Endothelial cell of umbilical vein (primary cell): ENCODE data around the gene LILRB3. TPM values are rescaled to one million over a fixed set of nuclear protein-coding genes. Genes with fewer than 3 reads are reported as not detected.

Experiments used
- BruUV-seq: library from RNA; stranded (reverse); fragments of 400-500 nt; replicated peaks from 2 replicates; lab custom pipeline; 2021; lab: Mats Ljungman, UMichigan
- CTCF ChIA-PET: fragments of 300-600, 350-600 bp; sonication (Branson Sonifier 250); formaldehyde crosslinking; loops from one replicate; lab custom pipeline; 2021; ENCODE audit warnings: antibody characterized with exemption, inconsistent platforms; lab: Charles Lee
- POLR2A ChIA-PET: fragments of 300-600, 350-600 bp; sonication (Branson Sonifier 250); formaldehyde crosslinking; loops from one replicate; lab custom pipeline; 2021; ENCODE audit warnings: antibody characterized with exemption, inconsistent platforms; lab: Charles Lee
- DNase-seq: peaks from one replicate; pipeline ENCODE4 v3.0.0-alpha.2; 2011; ENCODE audit warnings: low read depth, low spot score
- FAIRE-seq: peaks from 2 replicates; lab custom pipeline; 2011; peaks lifted over from hg19 to GRCh38; lab: Jason Lieb, UNC
- H2AFZ ChIP-seq: 2 replicates; pipeline ENCODE4 v1.6.0; 2012; ENCODE audit warnings: low read depth, low read length, control low read depth, inconsistent platforms
- H3K27ac ChIP-seq: 2 replicates; pipeline ENCODE4 v1.5.1; 2011; ENCODE audit warnings: low read depth, mild to moderate bottlenecking, control low read depth, low read length, moderate library complexity; ENCODE audit not compliant: insufficient read depth
- H3K27me3 ChIP-seq, 2 experiments: 2 replicates each; pipeline versions ENCODE4 v1.6.0 to v1.6.1; 2011; ENCODE audit warnings: low read length in 2 of 2, mixed read lengths in 1 of 2; ENCODE audit not compliant: control insufficient read depth in 2 of 2, insufficient read depth in 2 of 2
- H3K36me3 ChIP-seq, 2 experiments: 2 replicates in 1 of 2; 3 replicates in 1 of 2; pipeline ENCODE4 v1.5.1; 2011; ENCODE audit warnings: low read length in 2 of 2, mild to moderate bottlenecking in 1 of 2, moderate library complexity in 1 of 2; ENCODE audit not compliant: control insufficient read depth in 2 of 2, insufficient read depth in 2 of 2; ENCODE audit errors: extremely low read depth in 1 of 2
- H3K4me1 ChIP-seq: 3 replicates; pipeline ENCODE4 v1.5.1; 2011; ENCODE audit warnings: mild to moderate bottlenecking, low read length; ENCODE audit not compliant: control insufficient read depth, insufficient read depth; ENCODE audit errors: extremely low read depth
- H3K4me2 ChIP-seq: 2 replicates; pipeline ENCODE4 v1.6.1; 2011; ENCODE audit warnings: low read length, control low read depth, mixed read lengths; ENCODE audit not compliant: insufficient read depth
- H3K4me3 ChIP-seq, 3 experiments: fragments of 200-600 bp in 1 of 3; sonication (generic), shearing (Covaris generic) in 1 of 3; replicated peaks in 1 of 3; 2 replicates each; pipeline ENCODE4 v1.5.1; 2011 to 2016; ENCODE audit warnings: control low read depth in 3 of 3, low read length in 3 of 3, mild to moderate bottlenecking in 2 of 3, inconsistent platforms in 1 of 3, low read depth in 1 of 3, moderate library complexity in 1 of 3; ENCODE audit not compliant: insufficient read depth in 1 of 3
- H3K79me2 ChIP-seq: 2 replicates; pipeline ENCODE4 v1.6.0; 2012; ENCODE audit warnings: low read length, inconsistent platforms; ENCODE audit not compliant: control insufficient read depth, insufficient read depth
- H3K9ac ChIP-seq: replicated peaks from 2 replicates; pipeline ENCODE3; 2011; ENCODE audit warnings: low read length, control low read depth; ENCODE audit not compliant: insufficient read depth; ENCODE audit errors: extremely low read depth
- H3K9me1 ChIP-seq: replicated peaks from 3 replicates; pipeline ENCODE4 v1.6.0; 2011; ENCODE audit warnings: mild to moderate bottlenecking, low read length; ENCODE audit not compliant: control insufficient read depth, insufficient read depth; ENCODE audit errors: extremely low read depth
- H3K9me3 ChIP-seq: replicated peaks from 2 replicates; pipeline ENCODE4 v1.5.1; 2012; ENCODE audit warnings: low read length, inconsistent platforms; ENCODE audit not compliant: control insufficient read depth, insufficient read depth
- H4K20me1 ChIP-seq: replicated peaks from 2 replicates; pipeline ENCODE3; 2011; ENCODE audit warnings: mild to moderate bottlenecking, low read length; ENCODE audit not compliant: control insufficient read depth, insufficient read depth; ENCODE audit errors: extremely low read depth
- FOS ChIP-seq: IDR thresholded peaks from 2 replicates; pipeline ENCODE4 v1.6.1; 2011; ENCODE audit warnings: mild to moderate bottlenecking, low read length, moderate library complexity, borderline replicate concordance; ENCODE audit not compliant: insufficient read depth
- GATA2 ChIP-seq: IDR thresholded peaks from 2 replicates; pipeline ENCODE4 v1.7.0; 2011; ENCODE audit warnings: low read depth, mild to moderate bottlenecking, moderate library complexity, mixed read lengths, low read length; ENCODE audit not compliant: insufficient read length, insufficient read depth
- JUN ChIP-seq: IDR thresholded peaks from 2 replicates; pipeline ENCODE4 v1.6.1; 2011; ENCODE audit warnings: borderline replicate concordance, low read depth; ENCODE audit not compliant: insufficient read length, insufficient read depth
- POLR2A ChIP-seq: IDR thresholded peaks from 2 replicates; pipeline ENCODE4 v1.6.1; 2012; ENCODE audit warnings: low read depth, mild to moderate bottlenecking, control low read depth, low read length
- POLR2AphosphoS5 ChIP-seq: IDR thresholded peaks from 2 replicates; pipeline ENCODE4 v1.6.1; 2012; ENCODE audit warnings: low read depth, mild to moderate bottlenecking, control low read depth, low read length, moderate library complexity; ENCODE audit not compliant: insufficient read depth
- dilution Hi-C: fragments of 300-500 bp; cut with MboI; formaldehyde crosslinking; loops from one replicate; pipeline ENCODE4 v1.15.0; 2019; ENCODE audit warnings: low sequenced_read_pairs; ENCODE audit not compliant: extremely low pct_ligation_motif_present
- intact Hi-C: fragments of 100-400 bp; cut with micrococcal nuclease; formaldehyde crosslinking; loops from one replicate; pipeline ENCODE4 v1.10.0; 2022
- polyA plus RNA-seq, 4 experiments: library from polyadenylated mRNA; depleted of rRNA in 3 of 4; stranded (reverse) in 3 of 4; unstranded in 1 of 4; fragments of >200 nt; gene quantifications; 2 replicates each; pipeline versions ENCODE4 v1.2.1 to v1.2.3, GENCODE V29; 2011 to 2012; ENCODE audit warnings: missing spikeins in 1 of 4
- total RNA-seq: library from RNA; stranded (reverse); gene quantifications from 2 replicates; pipeline ENCODE4 v1.2.3, GENCODE V29; 2021
- TF ChIP-seq, protein P1 (sequence below), 2 donors: IDR thresholded peaks; 1 replicate in 1 of 2; 2 replicates in 1 of 2; pipeline ENCODE4 v1.5.1; 2011; ENCODE audit warnings: low read length in 2 of 2, mild to moderate bottlenecking in 2 of 2, moderate library complexity in 2 of 2, control low read depth in 1 of 2, inconsistent platforms in 1 of 2, low read depth in 1 of 2; ENCODE audit not compliant: insufficient read depth in 1 of 2; ENCODE audit errors: extremely low read depth in 1 of 2
- TF ChIP-seq, protein P2 (sequence below): IDR thresholded peaks from 2 replicates; pipeline ENCODE4 v1.6.1; 2011; ENCODE audit not compliant: insufficient read depth, insufficient read length

LILRB3 gene
- total and polyA plus RNA-seq, 2 donors (not counting 3 experiments of a cell fraction or from before 2014, with no cell fraction given) = not detected

GRCh38 chr19:54207983-54208783 lies 14.6 kb downstream of the LILRB3 start:
- BruUV-seq = no TSS peak
- Histone ChIP-seq H3K4me1 (peaks cover 41% of the 10 kb centered on the region), H4K20me1 (no peaks in the 10 kb centered on the region), H3K9me3 (no peaks in the 10 kb centered on the region), H3K4me3 (no peak overlapping the region), H3K79me2 (peaks cover 56% of the 10 kb centered on the region), H3K27ac (peak overlapping the region; percentile 4), H3K9me1 (no peaks in the 10 kb centered on the region), H3K27me3 (no peaks in the 10 kb centered on the region), H3K36me3 (peaks cover 28 to 40% of the 10 kb centered on the region in 2 experiments), H3K4me2 (no peak overlapping the region), H2AFZ (no peak overlapping the region), H3K9ac (no peak overlapping the region)
- no peak for FAIRE-seq
- CTCF ChIA-PET = interaction anchor here (0.8 to 1.7 kb wide), 3 partner anchors 17 to 24 kb away, joined by 3 to 4 read pairs (median 3); partner anchors contain the start of genes MBOAT7 and TSEN34
- intact Hi-C loops (no loop called here), dilution Hi-C loops (no loop called here)
- POLR2A ChIA-PET = interaction anchor here (1.1 to 1.7 kb wide), 2 partner anchors 19 to 71 kb away, joined by 5 read pairs; partner anchors contain the start of genes CNOT3 and MBOAT7
- peak; percentile 48 for DNase-seq
- TF ChIP-seq JUN (no peak), POLR2AphosphoS5 (peak; percentile 15), GATA2 (no peak), POLR2A (peak; percentile 7), FOS (no peak)
- TF ChIP-seq, protein P1, sequence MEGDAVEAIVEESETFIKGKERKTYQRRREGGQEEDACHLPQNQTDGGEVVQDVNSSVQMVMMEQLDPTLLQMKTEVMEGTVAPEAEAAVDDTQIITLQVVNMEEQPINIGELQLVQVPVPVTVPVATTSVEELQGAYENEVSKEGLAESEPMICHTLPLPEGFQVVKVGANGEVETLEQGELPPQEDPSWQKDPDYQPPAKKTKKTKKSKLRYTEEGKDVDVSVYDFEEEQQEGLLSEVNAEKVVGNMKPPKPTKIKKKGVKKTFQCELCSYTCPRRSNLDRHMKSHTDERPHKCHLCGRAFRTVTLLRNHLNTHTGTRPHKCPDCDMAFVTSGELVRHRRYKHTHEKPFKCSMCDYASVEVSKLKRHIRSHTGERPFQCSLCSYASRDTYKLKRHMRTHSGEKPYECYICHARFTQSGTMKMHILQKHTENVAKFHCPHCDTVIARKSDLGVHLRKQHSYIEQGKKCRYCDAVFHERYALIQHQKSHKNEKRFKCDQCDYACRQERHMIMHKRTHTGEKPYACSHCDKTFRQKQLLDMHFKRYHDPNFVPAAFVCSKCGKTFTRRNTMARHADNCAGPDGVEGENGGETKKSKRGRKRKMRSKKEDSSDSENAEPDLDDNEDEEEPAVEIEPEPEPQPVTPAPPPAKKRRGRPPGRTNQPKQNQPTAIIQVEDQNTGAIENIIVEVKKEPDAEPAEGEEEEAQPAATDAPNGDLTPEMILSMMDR (IDR thresholded peaks at IDR 0.05; ENCODE audit: extremely low read depth in 1 of 2, insufficient read depth in 1 of 2, low read depth in 1 of 2, low read length in 2 of 2) = no peak
- TF ChIP-seq, protein P2, sequence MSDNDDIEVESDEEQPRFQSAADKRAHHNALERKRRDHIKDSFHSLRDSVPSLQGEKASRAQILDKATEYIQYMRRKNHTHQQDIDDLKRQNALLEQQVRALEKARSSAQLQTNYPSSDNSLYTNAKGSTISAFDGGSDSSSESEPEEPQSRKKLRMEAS = no peak
